Epithelial cell of proximal tubule (primary cell): ENCODE results near the gene SORBS2. TPM values are rescaled to one million over a fixed set of nuclear protein-coding genes. Genes with fewer than 3 reads are reported as not detected.
A peak's percentile ranks its signal among the peaks of the same experiment; 100 is the strongest.

Source experiments
- DNase-seq: peaks from one replicate; pipeline ENCODE4 v3.0.0-alpha.2; 2011; ENCODE audit warnings: low read depth
- H3K4me3 ChIP-seq: 2 replicates; pipeline ENCODE4 v1.5.1; 2011; ENCODE audit warnings: low read depth, mild to moderate bottlenecking, low read length
- total RNA-seq: library from RNA; depleted of rRNA; stranded (reverse); fragments of >200 nt; gene quantifications from 2 replicates; pipeline ENCODE4 v1.2.3, GENCODE V29; 2015
- TF ChIP-seq, protein P1 (sequence below): conservative IDR thresholded peaks from 2 replicates; pipeline ENCODE4 v1.5.1; 2012; ENCODE audit warnings: low read depth, mild to moderate bottlenecking, low read length

Gene SORBS2
- total RNA-seq, 1 donor from 2014 or later: 11.6 TPM

DNA sequence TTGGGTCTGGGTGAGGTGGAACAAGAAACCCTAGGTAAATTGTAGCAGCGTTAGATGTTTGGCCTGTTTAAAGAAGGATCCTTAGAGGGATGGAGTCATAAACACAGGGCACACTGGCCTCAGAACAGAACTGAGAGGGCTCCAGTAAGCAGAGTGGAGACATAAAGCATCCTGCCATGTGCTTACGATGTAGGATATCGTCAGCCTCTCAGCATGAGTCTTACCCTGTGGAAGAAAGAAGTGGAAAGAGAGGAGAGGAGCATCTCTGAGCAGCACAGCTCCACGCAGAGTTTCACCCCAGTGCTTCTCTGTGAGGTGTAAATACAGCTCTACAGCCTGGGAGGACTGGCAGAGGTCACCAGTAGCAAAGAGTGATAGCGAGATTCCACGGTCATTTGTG, 27.8 kb upstream of the SORBS2 start:
- H3K4me3 ChIP-seq: no peak overlapping the region
- no peak for DNase-seq
- TF ChIP-seq, protein P1, sequence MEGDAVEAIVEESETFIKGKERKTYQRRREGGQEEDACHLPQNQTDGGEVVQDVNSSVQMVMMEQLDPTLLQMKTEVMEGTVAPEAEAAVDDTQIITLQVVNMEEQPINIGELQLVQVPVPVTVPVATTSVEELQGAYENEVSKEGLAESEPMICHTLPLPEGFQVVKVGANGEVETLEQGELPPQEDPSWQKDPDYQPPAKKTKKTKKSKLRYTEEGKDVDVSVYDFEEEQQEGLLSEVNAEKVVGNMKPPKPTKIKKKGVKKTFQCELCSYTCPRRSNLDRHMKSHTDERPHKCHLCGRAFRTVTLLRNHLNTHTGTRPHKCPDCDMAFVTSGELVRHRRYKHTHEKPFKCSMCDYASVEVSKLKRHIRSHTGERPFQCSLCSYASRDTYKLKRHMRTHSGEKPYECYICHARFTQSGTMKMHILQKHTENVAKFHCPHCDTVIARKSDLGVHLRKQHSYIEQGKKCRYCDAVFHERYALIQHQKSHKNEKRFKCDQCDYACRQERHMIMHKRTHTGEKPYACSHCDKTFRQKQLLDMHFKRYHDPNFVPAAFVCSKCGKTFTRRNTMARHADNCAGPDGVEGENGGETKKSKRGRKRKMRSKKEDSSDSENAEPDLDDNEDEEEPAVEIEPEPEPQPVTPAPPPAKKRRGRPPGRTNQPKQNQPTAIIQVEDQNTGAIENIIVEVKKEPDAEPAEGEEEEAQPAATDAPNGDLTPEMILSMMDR: no peak

DNA sequence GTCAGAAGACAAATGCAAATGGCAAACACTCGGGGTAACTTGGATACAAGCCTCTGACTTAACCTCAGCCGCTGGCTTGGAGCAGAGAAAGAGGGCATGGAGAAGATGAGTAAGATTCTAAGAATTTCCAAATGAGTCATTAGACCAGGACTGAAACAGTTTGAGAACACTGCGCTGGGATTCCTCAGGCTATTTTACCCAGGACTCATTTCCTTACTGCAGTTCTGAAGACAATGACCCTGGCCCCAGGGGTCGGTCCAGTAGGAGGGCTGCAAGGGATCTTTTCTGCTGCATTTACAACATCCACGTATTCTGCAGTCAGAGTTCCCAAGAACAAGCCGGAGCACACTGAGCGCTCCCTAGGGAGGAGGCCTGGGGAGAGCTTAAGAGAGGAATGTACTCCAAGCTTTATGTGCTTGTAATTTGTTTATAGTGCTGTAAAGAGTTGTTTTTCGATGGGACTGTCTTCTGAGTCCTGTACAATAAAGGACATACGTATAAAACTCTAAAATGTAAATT, 27.3 kb upstream of the SORBS2 start:
- no peak overlapping the region for H3K4me3 ChIP-seq
- DNase-seq: peak; percentile 97
- TF ChIP-seq, protein P1: no peak

DNA sequence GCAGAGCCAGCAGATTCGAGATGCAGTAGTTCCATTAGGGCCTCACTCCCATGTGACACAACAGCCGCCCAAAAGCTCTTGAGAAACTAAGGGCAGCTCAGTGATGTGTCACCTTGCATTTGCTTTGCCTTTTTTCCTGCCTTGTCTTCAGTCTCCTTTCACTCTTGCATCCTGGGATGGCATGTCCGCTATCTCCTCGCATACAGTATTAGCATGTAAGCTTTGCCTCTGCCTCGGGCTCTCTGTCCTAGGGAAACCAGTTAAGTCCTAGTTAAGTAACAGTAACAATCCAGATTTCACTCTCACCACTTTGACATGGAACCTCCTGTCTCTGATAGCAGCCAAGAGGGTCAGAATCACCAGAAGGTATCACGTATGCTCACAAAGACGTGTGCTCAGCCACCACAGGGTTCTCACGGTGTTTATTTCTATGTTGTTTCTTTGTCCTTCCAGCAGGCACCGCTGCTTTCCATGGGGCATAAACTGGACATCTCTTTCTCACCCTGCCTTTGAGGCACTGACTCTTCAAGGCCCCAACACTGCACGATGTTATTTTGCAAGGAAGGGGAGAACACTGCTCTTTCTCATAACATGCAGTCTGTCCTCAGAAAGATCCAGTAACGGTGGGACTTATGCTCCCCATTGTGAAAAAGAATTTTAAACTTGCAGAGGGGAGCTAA, 26.7 kb upstream of the SORBS2 start:
- TF ChIP-seq, protein P1: no peak
- no peak overlapping the region for H3K4me3 ChIP-seq
- no peak for DNase-seq

DNA sequence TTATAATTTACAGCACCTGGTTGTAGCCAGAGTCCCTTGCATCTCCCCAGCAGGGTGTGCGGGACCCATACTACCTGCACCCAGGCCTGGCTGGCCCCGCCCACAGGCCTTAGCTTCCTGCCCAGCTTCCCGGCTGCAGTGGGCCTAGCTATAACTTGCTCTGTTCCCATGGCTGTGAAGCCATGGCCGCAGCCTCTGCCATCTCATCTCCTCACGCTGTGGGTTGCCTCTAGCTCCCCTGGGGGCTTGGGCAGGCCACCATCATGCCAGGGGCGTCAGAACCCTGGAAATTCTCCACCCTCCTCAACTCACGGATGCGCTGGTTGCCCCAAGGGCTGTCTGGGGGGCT, 26.1 kb upstream of the SORBS2 start:
- H3K4me3 ChIP-seq: no peak overlapping the region
- DNase-seq: no peak
- TF ChIP-seq, protein P1: no peak

DNA sequence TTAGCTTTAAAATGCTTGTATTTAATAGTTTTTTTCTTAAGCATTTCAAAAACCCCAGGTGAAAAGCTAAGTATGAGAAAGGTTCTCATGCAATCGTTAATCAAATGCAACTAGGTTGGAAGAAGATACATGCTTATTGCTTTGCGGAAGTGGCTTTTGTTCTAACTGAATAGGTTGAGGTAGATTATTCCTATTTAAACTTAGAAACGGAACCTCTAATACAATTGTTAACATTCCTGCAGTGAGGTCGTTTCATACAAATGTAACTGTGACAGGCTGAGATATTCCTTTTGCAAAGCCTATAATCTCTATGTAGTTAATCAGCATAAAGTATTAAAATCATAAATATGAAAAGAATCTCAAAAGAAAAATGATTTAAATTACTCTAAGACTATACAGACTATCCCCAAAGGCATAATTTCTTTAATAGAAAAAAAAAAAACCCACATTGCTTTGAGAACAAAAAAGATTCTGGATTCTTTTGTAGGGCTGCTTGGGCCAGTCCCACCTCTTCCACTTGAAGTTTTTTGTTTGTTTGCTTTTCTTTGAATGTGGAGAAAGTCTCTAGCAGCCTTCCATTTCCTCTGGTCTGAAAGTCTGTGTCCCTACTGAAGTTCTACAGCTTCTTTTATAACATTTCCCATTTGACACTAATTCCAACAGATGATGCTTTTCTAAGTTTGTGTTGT, 25.6 kb upstream of the SORBS2 start:
- TF ChIP-seq, protein P1: no peak
- H3K4me3 ChIP-seq: no peak overlapping the region
- no peak for DNase-seq

DNA sequence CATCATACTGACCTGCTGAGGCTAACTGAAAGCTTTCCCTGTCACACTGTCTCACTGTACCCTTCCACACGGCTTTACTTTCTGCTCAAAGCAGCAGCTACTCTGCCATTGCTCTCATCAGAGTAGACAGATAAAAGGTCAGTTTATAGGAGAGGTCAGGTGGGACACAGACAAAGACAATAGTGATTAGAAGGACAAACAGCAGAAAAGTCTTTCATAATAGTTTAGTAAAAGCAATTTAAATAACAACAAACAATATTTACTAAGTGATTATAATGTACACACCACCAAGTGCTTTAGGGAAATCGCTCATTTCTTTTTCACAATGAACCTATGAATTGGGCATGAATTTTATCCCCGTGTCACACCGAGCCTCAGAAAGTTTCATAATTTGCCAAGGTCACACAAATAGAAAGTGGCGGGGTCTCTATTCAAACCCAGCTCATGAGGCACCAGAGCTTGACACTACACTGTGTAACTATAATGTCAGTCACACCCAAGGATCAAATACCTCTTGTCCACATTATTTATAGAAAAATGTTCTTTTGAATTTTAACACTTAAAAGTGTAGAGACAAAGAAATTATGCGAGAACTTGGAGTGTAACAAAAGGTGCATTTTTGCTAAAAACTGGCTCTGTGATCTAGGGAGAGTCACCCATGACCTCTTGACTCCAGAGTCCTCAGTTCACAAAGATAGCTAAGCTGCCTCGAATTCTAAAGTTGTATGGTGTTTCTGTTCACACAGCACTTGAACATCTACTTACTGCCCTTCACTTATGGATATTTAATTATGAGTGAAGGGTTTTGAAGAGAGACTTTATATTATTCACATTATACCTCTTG, 24.5 kb upstream of the SORBS2 start:
- TF ChIP-seq, protein P1: no peak
- no peak overlapping the region for H3K4me3 ChIP-seq
- no peak for DNase-seq
